A673 (cell line): ENCODE data around the gene TPGS1. TPM values are rescaled to one million over a fixed set of nuclear protein-coding genes. Genes with fewer than 3 reads are reported as not detected.

Experiments used
- BruUV-seq: library from RNA; stranded (reverse); fragments of 400-500 nt; replicated peaks from 2 replicates; lab custom pipeline; 2021; lab: Mats Ljungman, UMichigan
- CTCF ChIA-PET: fragments of 300-600 bp; sonication (Branson Sonifier 250); formaldehyde crosslinking; loops from one replicate; lab custom pipeline; 2022; ENCODE audit warnings: antibody characterized with exemption; lab: Charles Lee
- POLR2A ChIA-PET: fragments of 300-600 bp; sonication (Branson Sonifier 250); formaldehyde crosslinking; loops from one replicate; lab custom pipeline; 2022; ENCODE audit warnings: antibody characterized with exemption; ENCODE audit not compliant: low non-redundant PET; lab: Charles Lee
- DNase-seq: peaks from one replicate; pipeline ENCODE4 v3.0.0-alpha.2; 2015; ENCODE audit warnings: low spot score
- H3K27ac ChIP-seq: fragments of 200-600 bp; sonication (generic); 2 replicates; pipeline ENCODE4 v1.5.1; 2016; ENCODE audit warnings: mixed run types, low read depth, mild to moderate bottlenecking, mixed read lengths, antibody characterized with exemption, low read length; ENCODE audit not compliant: poor library complexity, severe bottlenecking
- H3K27me3 ChIP-seq: fragments of 200-600 bp; sonication (generic); replicated peaks from 2 replicates; pipeline ENCODE4 v1.6.1; 2017; ENCODE audit warnings: mixed run types, low read depth, mild to moderate bottlenecking, mixed read lengths, antibody characterized with exemption, low read length; ENCODE audit not compliant: insufficient read depth, poor library complexity
- H3K36me3 ChIP-seq: fragments of 200-600 bp; sonication (generic); 2 replicates; pipeline ENCODE4 v1.6.1; 2016; ENCODE audit warnings: mixed run types, mild to moderate bottlenecking, mixed read lengths, antibody characterized with exemption, low read length; ENCODE audit not compliant: insufficient read depth, poor library complexity, severe bottlenecking
- H3K4me1 ChIP-seq: fragments of 200-600 bp; sonication (generic); 2 replicates; pipeline ENCODE4 v1.6.1; 2017; ENCODE audit warnings: mixed run types, mild to moderate bottlenecking, mixed read lengths, antibody characterized with exemption, low read length; ENCODE audit not compliant: insufficient read depth, poor library complexity, severe bottlenecking
- H3K4me3 ChIP-seq: fragments of 200-600 bp; sonication (generic); 2 replicates; pipeline ENCODE4 v1.5.1; 2016; ENCODE audit warnings: low read depth, mixed run types, mild to moderate bottlenecking, mixed read lengths, low read length; ENCODE audit not compliant: poor library complexity, severe bottlenecking
- H3K9me3 ChIP-seq: fragments of 200-600 bp; sonication (generic); 2 replicates; pipeline ENCODE4 v1.6.1; 2016; ENCODE audit warnings: mixed run types, low read depth, mild to moderate bottlenecking, mixed read lengths, antibody characterized with exemption, low read length; ENCODE audit not compliant: poor library complexity, severe bottlenecking
- CTCF ChIP-seq: fragments of 300-800, 200-600 bp; sonication (generic); conservative IDR thresholded peaks from 2 replicates; pipeline ENCODE4 v1.5.1; 2017; ENCODE audit warnings: low read depth, mild to moderate bottlenecking, antibody characterized with exemption, low read length, moderate library complexity, mixed read lengths
- EZH2 ChIP-seq: fragments of 200-600 bp; sonication (generic); IDR thresholded peaks from 2 replicates; pipeline ENCODE4 v1.6.1; 2017; ENCODE audit warnings: borderline replicate concordance, low read depth, mild to moderate bottlenecking, mixed read lengths, antibody characterized with exemption, low read length; ENCODE audit not compliant: poor library complexity, severe bottlenecking
- intact Hi-C: fragments of 100-400 bp; cut with micrococcal nuclease; formaldehyde crosslinking; loops from one replicate; pipeline ENCODE4 v1.10.0; 2022; ENCODE audit not compliant: unreplicated experiment
- total RNA-seq: library from RNA; stranded (reverse); gene quantifications from 2 replicates; pipeline ENCODE4 v1.2.3, GENCODE V29; 2021

Gene TPGS1
- total RNA-seq, 1 experiment from 2014 or later = 22.2 TPM

- H3K4me1 ChIP-seq = peaks cover 10% of the 10 kb centered on the region
- no peaks in the 10 kb centered on the region for H3K36me3 ChIP-seq
- TF ChIP-seq EZH2 = no peak
- TF ChIP-seq CTCF = no peak
- POLR2A ChIA-PET = no interaction called here
- CTCF ChIA-PET = no interaction called here
- H3K4me3 ChIP-seq = no peak overlapping the region
- H3K9me3 ChIP-seq = no peaks in the 10 kb centered on the region
- no peak overlapping the region for H3K27ac ChIP-seq
- no peak for DNase-seq
- intact Hi-C loops = no loop called here
- no TSS peak for BruUV-seq
- H3K27me3 ChIP-seq = no peaks in the 10 kb centered on the region
Measured at GRCh38 chr19:519449-519865, 12.2 kb downstream of the TPGS1 start.

GRCh38 chr19:522726-523125, 15.4 kb downstream of the TPGS1 start:
- Histone ChIP-seq H3K4me3 (no peak overlapping the region), H3K36me3 (no peaks in the 10 kb centered on the region), H3K27ac (no peak overlapping the region), H3K9me3 (no peaks in the 10 kb centered on the region), H3K4me1 (peaks cover 7% of the 10 kb centered on the region), H3K27me3 (no peaks in the 10 kb centered on the region)
- POLR2A ChIA-PET = no interaction called here
- TF ChIP-seq EZH2 = no peak
- TF ChIP-seq CTCF = no peak
- intact Hi-C loops = no loop called here
- BruUV-seq = no TSS peak
- CTCF ChIA-PET = interaction anchor here (1.6 kb wide), 1 partner anchor 12 kb away, joined by 7 read pairs; no protein-coding TSS in a partner anchor
- no peak for DNase-seq

GRCh38 chr19:524062-524674, 16.9 kb downstream of the TPGS1 start:
- peaks cover 7% of the 10 kb centered on the region for H3K4me1 ChIP-seq
- no peaks in the 10 kb centered on the region for H3K36me3 ChIP-seq
- no peak for TF ChIP-seq CTCF
- TF ChIP-seq EZH2 = no peak
- no peaks in the 10 kb centered on the region for H3K9me3 ChIP-seq
- intact Hi-C loops = no loop called here
- no TSS peak for BruUV-seq
- H3K27ac ChIP-seq = no peak overlapping the region
- DNase-seq = peak; percentile 80
- ChIA-PET CTCF (interaction anchor here (1.7 kb wide), 1 partner anchor 14 kb away, joined by 5 read pairs; no protein-coding TSS in a partner anchor), POLR2A (no interaction called here)
- H3K4me3 ChIP-seq = no peak overlapping the region
- H3K27me3 ChIP-seq = no peaks in the 10 kb centered on the region
